GM20000 (cell line): ENCODE results near the gene GPR153.

ENCODE experiments used
- DNase-seq: peaks from one replicate; pipeline ENCODE4 v3.0.0; 2012; ENCODE audit warnings: low spot score
- TF ChIP-seq, protein P1 (sequence below): IDR thresholded peaks from 2 replicates; pipeline ENCODE4 v1.5.1; 2012; ENCODE audit warnings: mild to moderate bottlenecking, control low read depth; ENCODE audit errors: extremely low read depth, missing control alignments

Gene GPR153

GRCh38 chr1:6253380-6253779, 7.5 kb downstream of the GPR153 start:
- TF ChIP-seq, protein P1, sequence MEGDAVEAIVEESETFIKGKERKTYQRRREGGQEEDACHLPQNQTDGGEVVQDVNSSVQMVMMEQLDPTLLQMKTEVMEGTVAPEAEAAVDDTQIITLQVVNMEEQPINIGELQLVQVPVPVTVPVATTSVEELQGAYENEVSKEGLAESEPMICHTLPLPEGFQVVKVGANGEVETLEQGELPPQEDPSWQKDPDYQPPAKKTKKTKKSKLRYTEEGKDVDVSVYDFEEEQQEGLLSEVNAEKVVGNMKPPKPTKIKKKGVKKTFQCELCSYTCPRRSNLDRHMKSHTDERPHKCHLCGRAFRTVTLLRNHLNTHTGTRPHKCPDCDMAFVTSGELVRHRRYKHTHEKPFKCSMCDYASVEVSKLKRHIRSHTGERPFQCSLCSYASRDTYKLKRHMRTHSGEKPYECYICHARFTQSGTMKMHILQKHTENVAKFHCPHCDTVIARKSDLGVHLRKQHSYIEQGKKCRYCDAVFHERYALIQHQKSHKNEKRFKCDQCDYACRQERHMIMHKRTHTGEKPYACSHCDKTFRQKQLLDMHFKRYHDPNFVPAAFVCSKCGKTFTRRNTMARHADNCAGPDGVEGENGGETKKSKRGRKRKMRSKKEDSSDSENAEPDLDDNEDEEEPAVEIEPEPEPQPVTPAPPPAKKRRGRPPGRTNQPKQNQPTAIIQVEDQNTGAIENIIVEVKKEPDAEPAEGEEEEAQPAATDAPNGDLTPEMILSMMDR = no peak
- DNase-seq = no peak

DNA sequence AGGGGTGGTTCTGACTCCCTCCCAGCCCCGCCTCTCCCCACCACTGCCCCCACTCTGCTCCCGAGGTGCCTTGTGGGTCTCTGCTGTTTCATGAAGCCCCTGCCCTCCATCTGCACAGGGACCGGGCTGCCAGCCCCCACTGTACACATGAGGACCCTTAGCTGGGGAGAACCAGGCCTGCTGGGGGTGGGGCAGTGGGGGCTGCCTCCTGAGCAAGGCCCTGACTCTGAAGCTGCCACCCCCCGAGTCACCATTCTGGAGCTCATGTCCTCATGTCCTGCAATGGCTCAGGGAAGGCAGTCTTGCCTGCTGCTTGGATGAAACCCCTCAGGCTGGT, 8.6 kb downstream of the GPR153 start:
- TF ChIP-seq, protein P1 = no peak
- DNase-seq = no peak

GRCh38 chr1:6251681-6252373, 9.1 kb downstream of the GPR153 start:
- DNase-seq = no peak
- TF ChIP-seq, protein P1 = no peak

DNA sequence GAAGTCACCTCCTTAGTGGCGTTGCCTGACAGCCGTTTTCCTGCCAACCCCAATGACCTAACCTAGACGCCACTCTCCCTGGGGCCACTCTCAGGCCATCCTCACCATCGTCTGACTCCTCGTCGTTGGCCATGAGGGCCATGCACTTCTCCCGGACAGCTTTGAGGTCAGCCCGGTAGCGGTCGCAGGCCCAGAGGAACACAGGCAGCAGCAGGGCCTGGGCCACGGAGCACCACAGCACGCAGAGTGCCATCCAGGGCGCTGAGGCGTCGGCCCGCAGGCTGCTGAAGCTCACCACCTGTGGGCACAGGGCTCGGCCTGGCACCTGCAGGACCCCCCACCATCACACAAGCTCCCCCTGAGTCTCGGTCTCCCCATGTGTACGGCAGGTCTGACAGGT, 9.7 kb downstream of the GPR153 start:
- DNase-seq = no peak
- TF ChIP-seq, protein P1 = no peak

GRCh38 chr1:6249739-6250689, 10.9 kb downstream of the GPR153 start:
- TF ChIP-seq, protein P1 = no peak
- DNase-seq = no peak

DNA sequence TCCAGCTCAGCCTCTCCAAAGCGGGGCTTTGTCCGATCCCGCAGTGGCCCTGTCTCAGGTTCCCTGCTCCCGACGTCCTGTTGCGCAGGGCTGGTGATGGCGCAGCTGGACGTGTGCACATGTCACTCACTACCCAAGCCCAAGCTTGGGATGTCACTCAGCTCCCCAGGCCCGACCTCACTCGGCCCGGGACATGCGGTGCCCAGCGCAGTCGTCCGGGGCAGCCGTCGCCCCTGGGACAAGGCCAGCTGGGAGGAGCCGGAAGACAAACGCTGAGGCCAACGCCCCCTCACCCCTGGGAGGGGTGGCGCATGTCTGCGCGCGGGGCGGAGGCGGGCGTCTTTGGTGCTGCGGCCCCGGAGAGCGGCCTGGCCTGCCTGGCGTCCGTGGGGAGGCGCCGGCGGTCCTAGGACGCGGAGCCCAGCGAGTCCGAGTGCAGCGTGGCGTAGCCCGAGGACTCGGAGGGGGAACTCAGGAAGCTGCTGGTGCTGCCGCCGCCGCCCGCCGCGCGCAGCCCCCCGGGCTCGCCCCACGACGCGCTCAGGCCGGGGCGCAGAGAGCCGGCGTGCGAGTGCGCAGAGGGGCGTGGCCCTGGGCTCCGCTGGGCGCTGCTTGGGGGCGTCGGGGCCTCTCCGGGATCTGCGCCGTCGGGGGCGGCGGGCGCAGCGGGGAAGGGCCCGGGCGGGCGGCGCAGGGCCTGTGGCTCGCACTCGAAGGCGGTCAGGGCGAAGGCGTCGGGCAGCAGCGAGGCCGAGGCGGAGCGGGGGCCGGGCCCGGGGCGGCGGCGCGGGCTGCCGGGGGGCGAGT, 11.8 kb downstream of the GPR153 start:
- no peak for DNase-seq
- TF ChIP-seq, protein P1 = no peak
